ENCODE data around the gene AP2S1.
"Not testable (repeated sequence)": the region's sequence is repeated elsewhere in the genome, so short reads cannot be mapped to it uniquely, and the experiment has no call there.

AP2S1 gene

DNA sequence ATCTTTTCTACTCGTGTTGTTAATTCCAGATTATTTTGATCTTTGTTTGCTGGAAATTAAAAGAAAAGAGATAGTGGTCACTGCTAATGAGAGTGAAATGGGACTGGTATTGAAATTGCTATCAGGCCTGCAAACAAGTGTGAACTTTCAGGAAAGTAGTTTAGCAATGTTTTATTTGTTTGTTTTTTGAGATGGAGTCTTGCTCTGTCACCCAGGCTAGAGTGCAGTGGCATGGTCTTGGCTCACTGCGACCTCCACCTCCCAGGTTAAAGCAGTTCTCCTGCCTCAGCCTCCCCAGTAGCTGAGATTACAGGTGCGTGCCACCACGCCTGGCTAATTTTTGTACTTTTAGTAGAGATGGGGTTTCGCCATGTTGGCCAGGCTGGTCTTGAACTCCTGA is 20.5 kb upstream of the AP2S1 start:
- DNase-seq (ENCODE audit: low read depth, low spot score); H3K4me3 ChIP-seq (ENCODE audit: low read length): not testable (repeated sequence)

DNA sequence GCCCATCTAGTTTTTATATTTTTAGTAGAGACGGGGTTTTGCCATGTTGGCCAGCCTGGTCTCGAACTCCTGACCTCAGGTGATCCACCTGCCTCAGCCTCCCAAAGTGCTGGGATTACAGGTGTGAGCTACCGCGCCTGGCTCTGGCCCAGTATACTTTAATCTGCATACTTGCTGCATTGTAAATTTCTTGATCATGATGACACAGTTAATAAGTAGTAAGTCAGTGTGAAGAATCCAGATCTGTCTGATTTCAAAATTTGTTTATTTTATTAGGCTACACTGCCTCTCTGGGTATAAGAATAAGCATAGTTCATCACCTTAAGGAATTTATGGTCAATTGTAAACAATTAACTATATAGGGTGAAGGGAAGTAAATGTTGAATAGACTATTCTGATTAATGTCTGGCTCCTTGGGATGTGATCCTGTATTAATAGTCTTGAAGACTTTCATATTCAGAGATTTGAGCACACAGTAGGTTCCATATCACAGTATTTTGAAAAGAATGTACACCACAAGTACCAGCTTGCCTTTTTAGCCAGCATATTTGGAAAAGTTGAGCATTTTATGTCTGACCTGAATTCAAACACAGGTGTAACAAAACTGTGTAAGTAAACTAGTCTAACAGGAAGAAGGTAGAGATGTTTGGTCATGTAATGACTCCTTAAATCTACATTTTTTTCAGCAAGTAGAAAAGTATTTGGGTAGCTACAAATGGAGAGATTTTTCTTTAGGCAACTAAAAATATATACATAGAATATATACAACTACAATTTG is 17.6 kb upstream of the AP2S1 start:
- no peak for DNase-seq (ENCODE audit: low read depth, low spot score)

DNA sequence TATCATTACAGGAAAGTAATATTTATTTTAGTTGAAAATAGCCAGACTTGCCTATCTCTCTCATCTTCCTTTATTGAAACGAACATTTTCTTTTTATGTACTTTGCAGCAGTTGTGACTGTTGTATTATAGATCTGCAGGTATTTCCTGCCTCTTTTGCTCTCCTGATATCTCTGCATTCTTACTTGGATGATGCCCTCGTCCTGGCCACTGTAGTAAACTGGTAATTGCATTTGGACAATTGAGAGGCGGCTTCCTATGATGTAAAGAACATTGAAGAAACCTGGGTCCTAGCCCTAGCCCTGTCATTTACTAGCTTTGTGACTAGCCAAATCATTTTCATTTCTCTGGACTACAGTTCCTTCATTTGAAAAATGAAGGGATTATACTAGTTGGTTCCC is 16.5 kb upstream of the AP2S1 start:
- no peak for DNase-seq (ENCODE audit: low read depth, low spot score)
- no peak overlapping the region for H3K4me3 ChIP-seq (ENCODE audit: low read length)

More for the DNA sequence above, 17.6 kb upstream of the AP2S1 start:
- H3K4me3 ChIP-seq (ENCODE audit: low read length), result no peak overlapping the region

DNA sequence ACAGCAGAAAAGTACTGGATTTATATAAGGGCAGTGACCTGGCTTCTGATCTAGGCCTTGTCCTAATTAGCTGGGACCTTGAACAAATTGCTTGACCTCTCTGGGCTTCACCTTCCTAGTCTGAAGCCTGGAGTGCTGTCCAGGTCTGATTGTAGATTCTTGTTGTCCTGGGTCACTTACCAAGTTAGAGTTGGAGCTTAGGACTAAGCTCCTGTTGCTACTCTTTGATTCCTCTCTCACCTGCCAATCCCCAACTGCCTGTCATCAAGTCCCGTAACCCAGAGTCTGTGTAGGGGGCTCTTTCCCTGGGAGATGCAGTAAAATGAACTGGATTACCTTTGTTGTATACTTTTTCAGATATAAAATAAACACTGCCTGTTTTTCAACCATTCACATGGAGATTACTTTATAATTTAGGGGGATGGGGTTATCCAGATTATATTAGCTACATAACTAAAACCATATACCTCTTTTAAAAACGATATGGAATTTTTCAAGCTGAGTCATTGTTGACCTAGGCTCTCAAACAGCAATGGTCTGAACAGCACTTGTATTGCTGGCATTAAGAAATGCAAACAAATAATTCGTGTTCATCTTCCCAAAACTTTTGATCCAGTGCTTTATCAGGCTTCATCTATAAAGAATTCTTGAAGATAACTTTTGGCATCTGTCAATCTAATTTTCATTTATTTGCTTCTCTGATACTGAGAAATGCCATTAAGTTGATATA is 15.9 kb upstream of the AP2S1 start:
- DNase-seq (ENCODE audit: low read depth, low spot score), result no peak
- H3K4me3 ChIP-seq (ENCODE audit: low read length), result no peak overlapping the region

DNA sequence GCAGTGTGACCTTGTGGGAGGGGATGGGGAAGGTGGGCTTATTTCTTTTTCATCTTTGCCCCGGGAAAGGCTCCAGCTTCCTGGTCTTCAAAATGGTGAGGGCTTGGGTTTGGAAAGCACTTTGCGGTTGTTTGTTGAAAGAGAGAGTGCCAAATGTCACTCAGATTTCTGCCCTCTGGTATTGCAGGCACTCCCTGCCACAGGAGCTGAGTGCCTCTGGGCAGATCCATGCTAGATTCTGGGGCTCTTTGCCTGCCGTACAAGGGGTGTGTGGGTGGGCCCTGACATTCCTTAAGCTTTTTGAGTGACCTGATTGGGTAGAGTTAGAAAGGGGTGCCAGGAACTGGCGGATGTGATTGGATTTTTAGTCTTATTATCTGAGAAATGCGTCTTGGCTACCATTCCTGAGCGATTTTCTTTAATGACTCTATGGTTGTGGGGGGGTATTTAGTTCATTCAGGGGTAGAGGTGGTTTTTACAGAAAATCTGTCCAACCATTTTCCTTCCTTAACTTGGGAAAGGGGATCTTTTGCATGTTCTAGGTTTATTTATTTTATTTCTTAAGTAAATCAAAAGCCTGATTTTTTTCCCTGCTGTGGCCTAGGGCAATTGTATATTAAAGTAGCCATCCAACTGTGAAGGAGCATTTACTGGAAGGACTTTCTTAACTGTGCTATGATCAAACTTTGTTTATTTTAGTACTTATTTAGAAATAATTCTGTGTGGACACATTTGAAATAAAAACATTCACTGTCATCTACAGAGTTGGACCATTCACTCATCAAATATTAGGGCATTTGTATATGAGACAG is 13.4 kb upstream of the AP2S1 start:
- no peak for DNase-seq (ENCODE audit: low read depth, low spot score)
- no peak overlapping the region for H3K4me3 ChIP-seq (ENCODE audit: low read length)

DNA sequence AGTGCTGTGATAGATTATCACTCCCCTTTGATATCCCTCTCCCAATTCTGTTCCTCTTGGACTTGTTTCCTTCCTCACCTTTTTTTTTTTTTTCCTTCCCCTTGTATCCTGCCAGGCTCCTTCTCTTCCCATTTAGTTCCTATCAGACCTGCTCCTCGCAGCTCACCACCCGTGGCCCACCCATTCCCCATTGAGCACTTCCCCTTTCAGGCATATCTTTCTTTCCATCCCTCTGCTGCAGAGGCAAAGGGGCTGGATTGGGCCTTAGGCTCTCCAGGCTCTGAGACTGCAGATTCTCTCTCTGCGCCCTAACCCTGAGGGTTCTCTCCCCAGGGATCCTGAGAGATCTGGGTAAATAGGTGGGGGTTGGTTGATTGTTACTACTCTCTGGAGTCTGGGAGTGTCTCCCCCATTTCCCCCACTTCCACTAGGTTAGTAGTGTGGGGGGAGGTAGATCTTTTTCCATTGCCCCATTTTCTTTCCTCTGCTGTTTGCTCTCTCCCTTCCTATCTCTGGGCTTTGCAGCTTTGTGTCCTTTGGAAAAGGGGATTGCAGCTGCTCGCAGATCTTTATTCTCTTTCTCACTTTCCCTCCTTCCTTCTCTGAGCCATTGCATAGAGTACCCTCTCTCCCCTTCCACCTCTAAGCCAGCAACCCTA is 12.5 kb upstream of the AP2S1 start:
- no peak for DNase-seq (ENCODE audit: low read depth, low spot score)
- H3K4me3 ChIP-seq (ENCODE audit: low read length), result no peak overlapping the region

DNA sequence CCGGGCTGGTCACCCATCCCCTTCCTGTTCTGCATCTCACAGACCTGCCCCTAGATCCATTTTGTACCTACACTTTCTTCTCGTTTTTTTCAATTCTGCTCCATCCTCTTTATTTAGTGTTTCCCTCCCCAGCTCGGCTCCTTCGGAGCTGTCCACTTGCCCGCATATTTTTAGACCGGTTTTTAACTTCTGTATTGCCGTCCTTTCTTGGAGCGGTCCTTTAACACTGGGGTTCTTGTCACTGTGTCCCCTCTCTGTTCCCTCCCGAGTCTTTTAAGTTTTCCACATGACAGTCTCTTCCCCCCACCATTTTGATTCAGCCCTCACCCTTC is 11.8 kb upstream of the AP2S1 start:
- H3K4me3 ChIP-seq (ENCODE audit: low read length), result peak overlapping the region; percentile 86
- no peak for DNase-seq (ENCODE audit: low read depth, low spot score)

DNA sequence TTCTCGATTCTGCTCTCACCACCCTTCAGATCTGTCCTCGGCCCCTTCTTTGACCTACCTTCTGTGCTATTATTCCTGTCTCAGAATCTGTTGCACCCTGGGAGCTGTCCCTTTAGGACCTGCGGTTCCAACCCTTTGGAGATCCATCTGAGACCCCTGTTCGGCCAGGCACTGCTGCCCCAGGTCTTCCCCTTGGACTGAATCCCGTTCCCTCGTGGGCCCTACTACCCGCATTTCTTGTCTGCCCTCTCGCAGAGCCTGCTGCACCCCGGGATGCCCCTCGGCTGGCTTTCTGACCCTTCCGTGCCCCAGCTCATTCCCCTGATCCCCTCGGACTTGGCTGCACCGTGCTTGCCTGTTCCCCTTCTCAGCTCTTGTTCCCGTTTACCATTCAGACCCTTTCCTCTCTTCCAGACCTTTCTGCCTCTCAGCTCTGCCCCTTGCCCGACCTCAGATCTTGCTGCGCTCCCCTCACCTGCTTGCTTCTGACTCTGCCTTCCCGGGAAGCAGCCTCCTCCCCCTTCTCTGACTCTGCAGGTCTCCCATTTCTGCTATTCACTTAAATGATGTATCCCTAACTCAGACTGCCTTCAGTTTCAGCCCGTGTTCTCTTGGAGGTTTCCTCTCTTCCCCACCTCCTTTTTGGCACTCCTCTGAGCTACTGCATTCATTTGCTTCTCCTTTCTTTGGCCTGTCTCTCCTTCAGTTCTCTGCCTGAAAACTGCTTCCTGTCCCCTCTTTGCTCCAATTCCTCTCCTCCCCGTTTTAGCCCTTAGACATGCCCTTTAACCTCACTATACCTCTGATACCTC is 11.3 kb upstream of the AP2S1 start:
- DNase-seq (ENCODE audit: low read depth, low spot score), result no peak
- peak overlapping the region; percentile 86 for H3K4me3 ChIP-seq (ENCODE audit: low read length)

DNA sequence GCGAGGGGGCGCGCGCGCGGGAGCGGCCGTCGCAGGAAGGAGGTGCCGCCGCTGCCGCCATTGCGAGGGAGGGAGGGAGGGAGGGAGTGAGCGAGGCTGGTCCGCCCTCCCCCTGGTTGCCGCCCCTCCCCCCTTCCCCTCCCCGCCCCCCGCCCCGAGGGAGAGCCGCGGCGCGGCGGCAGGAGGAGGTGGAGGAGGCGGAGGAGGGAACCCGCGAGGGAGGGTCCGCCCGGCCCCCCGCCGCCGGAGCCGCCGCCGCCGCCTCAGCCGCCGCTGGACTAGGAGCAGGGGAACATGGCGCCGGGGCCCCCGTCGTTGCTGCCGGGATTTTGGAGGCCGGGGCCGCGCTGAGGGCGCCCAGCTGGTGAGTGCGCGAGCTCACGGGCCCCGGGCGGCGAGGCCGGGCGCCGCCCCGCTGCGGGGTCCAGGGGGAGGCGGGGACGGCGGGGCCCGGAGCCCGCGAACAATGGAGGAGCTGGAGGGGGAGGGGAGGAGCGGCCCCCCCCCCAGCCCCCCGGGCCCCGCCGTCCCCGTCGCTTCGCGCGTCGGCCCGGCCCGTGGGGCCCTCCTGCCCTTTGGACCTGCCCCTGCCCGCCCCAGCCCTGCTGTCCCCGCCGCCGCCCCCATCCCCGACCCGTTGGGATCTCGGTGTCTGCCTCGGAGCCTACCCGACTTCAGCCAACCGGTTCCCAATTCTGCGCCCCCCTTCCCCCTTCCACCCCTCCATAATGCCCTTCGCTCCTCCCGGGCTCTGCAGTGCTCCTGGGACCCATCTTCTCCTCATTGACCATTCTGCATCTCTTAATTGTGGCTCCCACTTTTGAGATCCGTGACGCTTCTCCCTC is 10.4 kb upstream of the AP2S1 start, which contains the start of gene ARHGAP35:
ARHGAP35 (plus strand) TSS at position 152 of the 845 bp plus-strand sequence. CDS start 57,679 bp downstream, outside the sequence.
- peak within 1 kb of the TSS; percentile 86 for H3K4me3 ChIP-seq (ENCODE audit: low read length)
- no peak for DNase-seq (ENCODE audit: low read depth, low spot score)

DNA sequence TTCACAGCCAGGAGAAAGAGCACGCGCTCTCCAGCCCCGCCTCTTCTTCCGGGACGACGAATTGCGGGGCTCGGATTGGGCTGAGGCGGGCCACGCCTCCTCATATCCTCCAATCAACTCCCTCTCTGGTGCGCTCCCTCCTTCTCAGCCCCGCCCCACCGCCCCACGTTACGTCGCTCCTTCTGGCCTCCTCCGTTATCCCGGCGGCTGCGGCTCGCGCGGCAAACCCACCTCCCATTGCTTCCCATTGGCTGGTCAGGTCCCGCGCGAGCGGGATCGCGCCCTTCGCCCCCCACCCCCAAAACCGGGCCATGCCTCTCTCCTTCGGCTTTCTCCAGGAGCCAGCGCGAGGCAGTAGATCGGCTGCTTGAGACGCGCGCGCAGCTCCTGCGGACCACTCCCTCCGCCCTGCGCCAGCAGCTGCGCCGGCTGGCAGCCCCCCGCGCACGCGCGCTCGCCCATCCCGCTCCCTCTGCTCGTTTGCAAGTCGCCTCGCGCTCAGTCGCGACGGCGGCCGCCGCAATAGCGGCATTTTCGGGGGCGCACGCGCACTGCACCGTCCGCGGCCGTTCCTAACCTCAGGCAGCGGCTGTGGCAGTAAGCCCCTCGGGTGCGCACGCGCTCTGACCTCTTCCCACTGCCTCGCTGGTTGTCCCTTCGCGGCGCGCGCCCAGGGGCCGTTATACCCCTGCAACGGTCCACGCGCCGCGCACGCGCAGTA is 9.6 kb upstream of the AP2S1 start:
- peak; percentile 96 for DNase-seq (ENCODE audit: low read depth, low spot score)
- H3K4me3 ChIP-seq (ENCODE audit: low read length), result peak overlapping the region; percentile 67

DNA sequence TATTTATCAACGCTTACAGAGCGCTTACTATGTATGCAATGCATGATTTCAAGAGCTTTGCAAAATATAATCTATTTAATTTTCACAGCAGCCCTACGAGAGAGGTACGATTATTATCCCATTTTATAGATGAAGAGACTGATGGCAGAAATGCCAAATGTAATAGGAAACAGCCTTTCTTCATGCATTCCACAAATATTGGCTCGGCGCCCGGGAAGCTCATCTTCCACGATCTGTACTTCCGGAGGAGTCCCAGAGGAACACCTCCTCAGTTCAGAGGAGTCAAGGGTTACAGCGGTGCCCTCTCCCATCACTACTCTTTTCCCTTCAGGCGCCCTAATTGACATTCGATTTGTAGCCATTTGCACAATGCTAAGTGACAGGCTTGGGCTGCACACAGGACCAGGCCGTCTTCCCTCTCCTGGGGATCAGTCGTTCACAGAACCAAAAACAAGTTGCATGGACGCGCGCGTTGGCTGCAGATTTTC is 9.0 kb upstream of the AP2S1 start:
- DNase-seq (ENCODE audit: low read depth, low spot score), result no peak
- H3K4me3 ChIP-seq (ENCODE audit: low read length), result peak overlapping the region; percentile 67

DNA sequence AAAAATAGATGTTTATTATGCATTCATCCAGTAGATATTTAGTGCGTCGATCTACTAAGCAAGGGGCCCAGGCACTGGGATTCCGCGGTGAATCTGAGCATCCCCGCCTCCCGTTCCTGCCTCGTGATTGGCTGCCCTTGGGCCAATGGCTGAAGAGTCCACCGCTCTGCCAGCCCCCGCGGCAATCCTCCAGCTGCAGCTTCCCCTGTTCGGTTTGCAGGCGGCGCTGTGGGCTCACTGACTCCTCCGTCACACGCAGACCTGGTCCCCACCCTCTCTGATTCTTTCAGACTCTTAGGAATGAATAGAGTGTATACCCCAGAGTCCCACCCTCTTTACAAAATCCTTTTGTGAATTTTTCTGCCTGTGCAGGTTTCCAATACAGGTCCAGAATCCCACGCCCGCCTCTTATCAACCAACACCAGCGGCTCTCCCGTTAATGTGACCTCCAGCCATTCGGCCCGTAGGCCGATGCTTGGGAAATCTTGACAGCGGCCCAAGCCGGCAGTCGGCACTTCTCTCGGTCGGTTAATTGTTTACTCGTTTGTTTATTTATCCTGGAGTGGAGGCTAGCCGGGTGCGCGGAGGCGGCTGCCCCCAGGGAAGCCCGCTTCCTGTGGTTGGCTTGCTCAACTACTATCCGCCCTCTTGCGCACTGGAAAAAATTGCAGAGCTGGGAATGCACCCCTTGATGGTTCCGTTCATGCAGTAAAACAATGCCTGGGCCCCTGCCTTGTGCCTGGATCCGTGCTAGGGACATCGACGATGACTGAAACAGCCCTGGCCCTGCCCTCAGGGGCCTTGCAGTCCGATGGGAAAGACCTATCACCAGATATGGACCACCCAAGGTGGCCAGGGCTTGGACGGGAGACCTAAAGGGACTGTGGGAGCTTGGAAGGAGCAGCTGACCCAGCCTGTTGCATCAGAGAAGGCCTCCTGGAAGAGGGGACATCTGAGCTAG is 5.7 kb upstream of the AP2S1 start:
- no peak overlapping the region for H3K4me3 ChIP-seq (ENCODE audit: low read length)
- DNase-seq (ENCODE audit: low read depth, low spot score), result peak; percentile 89

DNA sequence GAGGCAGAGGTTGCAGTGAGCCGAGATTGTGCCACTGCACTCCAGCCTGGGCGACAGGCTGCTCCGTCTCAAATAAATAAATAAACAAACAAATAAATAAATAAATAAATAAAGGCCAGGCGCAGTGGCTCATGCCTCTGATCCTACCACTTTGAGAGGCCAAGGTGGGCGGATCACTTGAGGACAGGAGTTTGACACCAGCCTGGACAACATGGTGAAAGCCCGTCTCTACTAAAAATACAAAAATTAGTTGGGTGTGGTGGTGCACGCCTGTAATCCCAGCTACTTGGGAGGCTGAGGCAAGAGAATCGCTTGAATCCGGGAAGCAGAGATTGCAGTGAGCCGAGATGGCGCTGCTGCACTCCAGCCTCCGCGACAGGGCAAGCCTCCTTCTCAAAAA is 4.1 kb upstream of the AP2S1 start:
- DNase-seq (ENCODE audit: low read depth, low spot score); H3K4me3 ChIP-seq (ENCODE audit: low read length): not testable (repeated sequence)

DNA sequence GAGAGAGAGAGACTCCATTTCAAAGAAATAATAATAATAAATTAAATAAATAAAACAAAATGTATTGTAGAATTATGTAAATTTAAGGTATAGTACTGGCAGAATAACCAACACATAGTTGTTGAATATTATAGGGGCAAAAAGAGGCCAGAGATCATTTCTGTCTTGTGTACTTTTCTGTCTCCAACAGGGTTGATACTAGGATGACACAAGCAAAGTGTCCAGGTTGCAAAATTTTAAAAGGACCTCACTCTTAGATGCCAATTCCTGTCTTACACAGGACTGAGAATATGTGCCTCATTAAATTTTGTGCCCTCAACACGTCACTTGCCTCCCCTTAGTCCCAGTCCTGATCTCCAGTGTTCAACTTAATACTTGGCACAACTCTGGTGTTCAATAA is 2.2 kb upstream of the AP2S1 start:
- H3K4me3 ChIP-seq (ENCODE audit: low read length), result no peak overlapping the region
- DNase-seq (ENCODE audit: low read depth, low spot score), result no peak

DNA sequence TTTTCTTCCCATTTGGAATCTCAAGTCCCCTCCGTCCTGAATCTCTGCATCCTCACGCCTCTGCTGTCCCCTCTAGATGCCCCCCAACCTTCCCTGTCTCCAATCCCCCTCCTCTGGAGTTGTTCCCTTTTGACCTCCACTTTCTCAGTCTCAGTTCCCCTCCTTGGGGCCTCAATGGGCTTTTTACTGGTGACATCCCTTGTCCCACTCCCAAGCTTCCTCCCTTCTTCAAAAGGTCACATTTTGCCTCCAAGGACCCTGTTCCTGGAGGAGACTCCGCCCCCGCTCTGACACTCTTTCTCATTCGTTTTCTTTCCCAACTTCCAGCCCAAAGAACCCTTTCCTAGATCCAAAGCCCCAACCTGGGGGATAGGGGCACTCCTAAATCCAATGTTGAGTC is 1.0 kb downstream of the AP2S1 start:
- no peak for DNase-seq (ENCODE audit: low read depth, low spot score)
- peak overlapping the region; percentile 86 for H3K4me3 ChIP-seq (ENCODE audit: low read length)

DNA sequence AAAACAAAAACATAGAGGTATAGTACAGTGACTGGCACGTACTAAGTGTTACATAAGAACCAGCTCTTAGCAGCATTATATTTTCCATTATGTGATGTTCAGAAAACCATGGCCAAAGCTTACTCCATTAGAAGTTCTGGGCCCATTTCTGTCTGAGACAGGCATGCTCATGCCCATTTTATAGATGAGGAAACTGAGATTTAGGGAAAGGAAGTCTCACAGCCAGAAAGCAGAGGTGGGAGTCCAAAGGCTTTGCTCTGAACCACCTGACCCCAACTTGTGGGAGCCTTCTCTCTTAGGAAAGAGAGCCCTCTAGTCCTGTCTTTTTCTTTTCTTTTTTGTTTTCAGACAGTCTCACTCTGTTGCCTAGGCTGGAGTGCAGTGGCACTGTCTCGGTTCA is 2.3 kb downstream of the AP2S1 start:
- H3K4me3 ChIP-seq (ENCODE audit: low read length), result no peak overlapping the region
- DNase-seq (ENCODE audit: low read depth, low spot score), result no peak

Data from Jurkat, Clone E6-1 (cell line).